ENCODE measurements around the gene C1QTNF6.

C1QTNF6 gene

GRCh38 chr22:37197451-37198257, 9.6 kb upstream of the C1QTNF6 start:
- H3K4me3 ChIP-seq (ENCODE audit: low read depth, low read length): no peak overlapping the region
- no peaks in the 10 kb centered on the region for H3K36me3 ChIP-seq (ENCODE audit: control insufficient read depth in 2 of 2, insufficient read depth in 1 of 2, low read length in 2 of 2)
- H3K27ac ChIP-seq (ENCODE audit: extremely low read depth, low read depth, low read length): no peak overlapping the region
- H3K4me1 ChIP-seq (ENCODE audit: control insufficient read depth, insufficient read depth, low read length): 0 out of 2 replicates have a peak, but pooled peaks cover 6% of the 10 kb centered on the region
- CTCF ChIA-PET: interaction anchor here (0.6 to 2.7 kb wide), 25 partner anchors 8 to 1184 kb away, joined by 3 to 38 read pairs (median 3); no protein-coding TSS in a partner anchor
- TF ChIP-seq, protein P1, sequence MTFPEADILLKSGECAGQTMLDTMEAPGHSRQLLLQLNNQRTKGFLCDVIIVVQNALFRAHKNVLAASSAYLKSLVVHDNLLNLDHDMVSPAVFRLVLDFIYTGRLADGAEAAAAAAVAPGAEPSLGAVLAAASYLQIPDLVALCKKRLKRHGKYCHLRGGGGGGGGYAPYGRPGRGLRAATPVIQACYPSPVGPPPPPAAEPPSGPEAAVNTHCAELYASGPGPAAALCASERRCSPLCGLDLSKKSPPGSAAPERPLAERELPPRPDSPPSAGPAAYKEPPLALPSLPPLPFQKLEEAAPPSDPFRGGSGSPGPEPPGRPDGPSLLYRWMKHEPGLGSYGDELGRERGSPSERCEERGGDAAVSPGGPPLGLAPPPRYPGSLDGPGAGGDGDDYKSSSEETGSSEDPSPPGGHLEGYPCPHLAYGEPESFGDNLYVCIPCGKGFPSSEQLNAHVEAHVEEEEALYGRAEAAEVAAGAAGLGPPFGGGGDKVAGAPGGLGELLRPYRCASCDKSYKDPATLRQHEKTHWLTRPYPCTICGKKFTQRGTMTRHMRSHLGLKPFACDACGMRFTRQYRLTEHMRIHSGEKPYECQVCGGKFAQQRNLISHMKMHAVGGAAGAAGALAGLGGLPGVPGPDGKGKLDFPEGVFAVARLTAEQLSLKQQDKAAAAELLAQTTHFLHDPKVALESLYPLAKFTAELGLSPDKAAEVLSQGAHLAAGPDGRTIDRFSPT (tag by site-specific recombination; IDR thresholded peaks at IDR 0.05): peak; percentile 39
- TF ChIP-seq ZNF292 (tag by site-specific recombination; IDR thresholded peaks at IDR 0.05; ENCODE audit: borderline replicate concordance, low read depth): no peak
- no peak for TF ChIP-seq ZNF146 (tag by site-specific recombination; IDR thresholded peaks at IDR 0.05)
- no peak for TF ChIP-seq ZSCAN30 (tag by site-specific recombination; IDR thresholded peaks at IDR 0.05)
- no peak for TF ChIP-seq ZNF433 (tag by site-specific recombination; IDR thresholded peaks at IDR 0.05; ENCODE audit: low read depth)
- no peak for TF ChIP-seq ZNF184 (tag by site-specific recombination; IDR thresholded peaks at IDR 0.05)
- 0 out of 2 replicates have a peak, but pooled peaks have one; percentile 25 for TF ChIP-seq GLIS2 (tag by site-specific recombination; IDR thresholded peaks at IDR 0.05)
- no peak for TF ChIP-seq GLI2 (tag by site-specific recombination; IDR thresholded peaks at IDR 0.05; ENCODE audit: borderline replicate concordance, low read depth)
- no peak for TF ChIP-seq ELK4 (IDR thresholded peaks at IDR 0.05; ENCODE audit: borderline replicate concordance, low read depth, low read length)
- TF ChIP-seq ZNF175 (tag by site-specific recombination; IDR thresholded peaks at IDR 0.05): no peak
- no peaks in the 10 kb centered on the region for H3K9me3 ChIP-seq (ENCODE audit: control insufficient read depth, insufficient read depth, low read depth, low read length)
- POLR2A ChIA-PET: interaction anchor here (0.8 to 2.5 kb wide), 3 partner anchors 10 to 669 kb away, joined by 3 to 10 read pairs (median 3); partner anchors contain the start of genes C1QTNF6, EIF3D, MPST and TST

DNA sequence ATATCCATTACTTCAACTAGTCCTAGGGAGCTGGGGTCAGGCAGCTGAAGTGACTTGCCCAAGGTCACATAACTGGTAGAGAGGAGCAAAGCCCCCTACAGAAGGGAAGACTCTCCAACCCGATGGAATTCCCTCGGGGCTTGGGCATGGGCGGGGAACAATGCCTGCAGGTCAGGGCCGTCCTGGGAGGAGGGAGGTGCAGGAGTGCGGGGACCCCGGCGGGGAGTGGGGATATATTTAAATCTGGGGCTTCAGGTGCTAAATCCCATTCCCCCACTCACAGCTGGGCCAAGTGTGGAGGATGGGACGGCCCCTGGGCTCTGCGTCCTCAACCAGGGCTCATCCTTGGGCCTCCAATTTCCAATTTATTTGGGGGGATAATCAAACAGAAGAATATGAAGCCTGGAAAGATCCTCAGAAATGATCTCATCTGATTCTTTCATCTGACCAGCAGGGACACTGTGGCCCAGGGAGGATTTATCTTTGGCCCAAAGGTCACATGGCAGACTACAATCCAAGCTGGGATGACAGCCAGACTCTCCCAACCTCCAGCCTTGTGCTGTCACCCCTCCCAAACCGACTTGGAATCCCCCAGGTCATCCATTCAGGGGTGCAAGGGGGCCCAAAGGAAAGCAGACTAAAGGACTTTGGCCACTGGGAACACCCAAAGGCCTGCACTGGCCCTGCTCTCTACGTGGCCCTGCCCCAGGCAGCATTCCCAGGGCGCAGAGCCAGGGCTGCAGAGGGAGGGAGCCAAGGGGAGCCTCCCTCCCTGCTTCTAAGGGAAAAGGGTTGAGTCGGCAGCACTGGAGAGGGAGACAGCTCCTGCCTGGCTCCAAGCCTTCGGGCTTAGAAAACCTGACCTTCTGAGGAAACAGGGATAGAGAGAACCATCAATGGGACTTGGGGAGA, 8.7 kb upstream of the C1QTNF6 start:
- H3K4me1 ChIP-seq (ENCODE audit: control insufficient read depth, insufficient read depth, low read length): 0 out of 2 replicates have a peak, but pooled peaks cover 6% of the 10 kb centered on the region
- CTCF ChIA-PET: interaction anchor here (0.6 to 2.7 kb wide), 21 partner anchors 7 to 341 kb away, joined by 3 to 38 read pairs (median 4); no protein-coding TSS in a partner anchor
- POLR2A ChIA-PET: interaction anchor here (0.8 to 2.5 kb wide), 3 partner anchors 9 to 668 kb away, joined by 3 to 10 read pairs (median 3); partner anchors contain the start of genes C1QTNF6, EIF3D, MPST and TST
- no peak overlapping the region for H3K4me3 ChIP-seq (ENCODE audit: low read depth, low read length)
- no peaks in the 10 kb centered on the region for H3K9me3 ChIP-seq (ENCODE audit: control insufficient read depth, insufficient read depth, low read depth, low read length)
- H3K27ac ChIP-seq (ENCODE audit: extremely low read depth, low read depth, low read length): no peak overlapping the region
- no peaks in the 10 kb centered on the region for H3K36me3 ChIP-seq (ENCODE audit: control insufficient read depth in 2 of 2, insufficient read depth in 1 of 2, low read length in 2 of 2)
- 0 out of 2 replicates have a peak, but pooled peaks have one; percentile 28 for TF ChIP-seq ZBTB48 (tag by site-specific recombination; IDR thresholded peaks at IDR 0.05)
- 0 out of 2 replicates have a peak, but pooled peaks have one; percentile 39 for TF ChIP-seq WT1 (tag by site-specific recombination; IDR thresholded peaks at IDR 0.05)
- TF ChIP-seq ZNF16 (tag by site-specific recombination; IDR thresholded peaks at IDR 0.05; ENCODE audit: low read depth): no peak
- TF ChIP-seq PRDM1 (tag by site-specific recombination; IDR thresholded peaks at IDR 0.05): no peak
- peak; percentile 51; the same call in 1 of the 2 replicates for TF ChIP-seq ZNF341 (tag by site-specific recombination; IDR thresholded peaks at IDR 0.05; ENCODE audit: low read depth)
- no peak for TF ChIP-seq IKZF3 (tag by site-specific recombination; IDR thresholded peaks at IDR 0.05)
- TF ChIP-seq GLIS2 (tag by site-specific recombination; IDR thresholded peaks at IDR 0.05): 0 out of 2 replicates have a peak, but pooled peaks have one; percentile 19
- TF ChIP-seq ZNF792 (tag by site-specific recombination; IDR thresholded peaks at IDR 0.05): no peak
- TF ChIP-seq, protein P2, sequence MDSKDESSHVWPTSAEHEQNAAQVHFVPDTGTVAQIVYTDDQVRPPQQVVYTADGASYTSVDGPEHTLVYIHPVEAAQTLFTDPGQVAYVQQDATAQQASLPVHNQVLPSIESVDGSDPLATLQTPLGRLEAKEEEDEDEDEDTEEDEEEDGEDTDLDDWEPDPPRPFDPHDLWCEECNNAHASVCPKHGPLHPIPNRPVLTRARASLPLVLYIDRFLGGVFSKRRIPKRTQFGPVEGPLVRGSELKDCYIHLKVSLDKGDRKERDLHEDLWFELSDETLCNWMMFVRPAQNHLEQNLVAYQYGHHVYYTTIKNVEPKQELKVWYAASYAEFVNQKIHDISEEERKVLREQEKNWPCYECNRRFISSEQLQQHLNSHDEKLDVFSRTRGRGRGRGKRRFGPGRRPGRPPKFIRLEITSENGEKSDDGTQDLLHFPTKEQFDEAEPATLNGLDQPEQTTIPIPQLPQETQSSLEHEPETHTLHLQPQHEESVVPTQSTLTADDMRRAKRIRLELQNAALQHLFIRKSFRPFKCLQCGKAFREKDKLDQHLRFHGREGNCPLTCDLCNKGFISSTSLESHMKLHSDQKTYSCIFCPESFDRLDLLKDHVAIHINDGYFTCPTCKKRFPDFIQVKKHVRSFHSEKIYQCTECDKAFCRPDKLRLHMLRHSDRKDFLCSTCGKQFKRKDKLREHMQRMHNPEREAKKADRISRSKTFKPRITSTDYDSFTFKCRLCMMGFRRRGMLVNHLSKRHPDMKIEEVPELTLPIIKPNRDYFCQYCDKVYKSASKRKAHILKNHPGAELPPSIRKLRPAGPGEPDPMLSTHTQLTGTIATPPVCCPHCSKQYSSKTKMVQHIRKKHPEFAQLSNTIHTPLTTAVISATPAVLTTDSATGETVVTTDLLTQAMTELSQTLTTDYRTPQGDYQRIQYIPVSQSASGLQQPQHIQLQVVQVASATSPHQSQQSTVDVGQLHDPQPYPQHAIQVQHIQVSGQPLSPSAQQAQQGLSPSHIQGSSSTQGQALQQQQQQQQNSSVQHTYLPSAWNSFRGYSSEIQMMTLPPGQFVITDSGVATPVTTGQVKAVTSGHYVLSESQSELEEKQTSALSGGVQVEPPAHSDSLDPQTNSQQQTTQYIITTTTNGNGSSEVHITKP (tag by site-specific recombination; IDR thresholded peaks at IDR 0.05): 0 out of 2 replicates have a peak, but pooled peaks have one; percentile 32
- TF ChIP-seq ZIC2 (tag by site-specific recombination; IDR thresholded peaks at IDR 0.05): peak; percentile 19; the same call in 1 of the 2 replicates
- TF ChIP-seq ZBTB17 (tag by site-specific recombination; IDR thresholded peaks at IDR 0.05): 0 out of 2 replicates have a peak, but pooled peaks have one; percentile 25
